CD14-positive monocyte (primary cell): ENCODE measurements around the gene RETREG1. TPM values are rescaled to one million over a fixed set of nuclear protein-coding genes. Genes with fewer than 3 reads are reported as not detected.

ENCODE experiments used
- DNase-seq, 3 donors: peaks; one replicate each; pipeline ENCODE4 v3.0.0-alpha.2; 2011 to 2022
- H2AFZ ChIP-seq: 2 replicates; pipeline ENCODE4 v1.6.0; 2012; ENCODE audit warnings: mild to moderate bottlenecking, low read depth, low read length, inconsistent platforms; ENCODE audit not compliant: insufficient read depth, poor library complexity, severe bottlenecking
- H3K27ac ChIP-seq, 2 donors: 1 replicate in 1 of 2; 2 replicates in 1 of 2; pipeline ENCODE4 v1.5.1; 2012 to 2013; ENCODE audit warnings: low read length in 2 of 2, control low read depth in 1 of 2, inconsistent platforms in 1 of 2, low read depth in 1 of 2, mild to moderate bottlenecking in 1 of 2
- H3K27me3 ChIP-seq, 2 donors: one replicate each; pipeline versions ENCODE4 v1.6.0 to v1.6.1; 2011 to 2013; ENCODE audit warnings: low read length in 2 of 2; ENCODE audit not compliant: control insufficient read depth in 2 of 2, insufficient read depth in 2 of 2
- H3K36me3 ChIP-seq, 2 donors: replicated peaks in 1 of 2; 1 replicate in 1 of 2; 2 replicates in 1 of 2; pipeline versions ENCODE4 v1.5.1 to v1.6.1; 2012 to 2013; ENCODE audit warnings: low read length in 2 of 2, control low read depth in 1 of 2, inconsistent platforms in 1 of 2, mild to moderate bottlenecking in 1 of 2; ENCODE audit not compliant: insufficient read depth in 2 of 2, control insufficient read depth in 1 of 2
- H3K4me1 ChIP-seq, 2 donors: 1 replicate in 1 of 2; 2 replicates in 1 of 2; pipeline versions ENCODE4 v1.5.1 to v1.6.1; 2012 to 2013; ENCODE audit warnings: low read length in 2 of 2, control low read depth in 1 of 2, inconsistent platforms in 1 of 2, mild to moderate bottlenecking in 1 of 2, moderate library complexity in 1 of 2; ENCODE audit not compliant: insufficient read depth in 2 of 2, control insufficient read depth in 1 of 2
- H3K4me2 ChIP-seq: replicated peaks from 2 replicates; pipeline ENCODE3; 2012; ENCODE audit warnings: low read length, moderate library complexity, mild to moderate bottlenecking; ENCODE audit not compliant: poor library complexity, severe bottlenecking; ENCODE audit errors: extremely low read depth
- H3K4me3 ChIP-seq, 3 experiments: fragments of 200-600 bp in 1 of 3; sonication (generic) in 1 of 3; replicated peaks in 1 of 3; 1 replicate in 2 of 3; 2 replicates in 1 of 3; pipeline ENCODE4 v1.5.1; 2011 to 2013; ENCODE audit warnings: low read length in 3 of 3, mild to moderate bottlenecking in 3 of 3, control low read depth in 2 of 3, low read depth in 2 of 3, inconsistent platforms in 1 of 3, moderate library complexity in 1 of 3
- H3K79me2 ChIP-seq: 2 replicates; pipeline ENCODE4 v1.6.0; 2012; ENCODE audit warnings: mild to moderate bottlenecking, control low read depth, inconsistent platforms, low read length, moderate library complexity; ENCODE audit not compliant: insufficient read depth
- H3K9ac ChIP-seq: 2 replicates; pipeline ENCODE4 v1.6.0; 2017; ENCODE audit warnings: low read length, mild to moderate bottlenecking; ENCODE audit not compliant: insufficient read depth, poor library complexity, severe bottlenecking
- H3K9me3 ChIP-seq, 2 donors: replicated peaks in 1 of 2; 1 replicate in 1 of 2; 2 replicates in 1 of 2; pipeline versions ENCODE4 v1.5.1 to v1.6.1; 2012 to 2013; ENCODE audit warnings: low read length in 2 of 2, control low read depth in 1 of 2; ENCODE audit not compliant: control insufficient read depth in 1 of 2, insufficient read depth in 1 of 2
- H4K20me1 ChIP-seq: 2 replicates; pipeline ENCODE4 v1.6.0; 2012; ENCODE audit warnings: mild to moderate bottlenecking, low read length, control low read depth, moderate library complexity; ENCODE audit not compliant: insufficient read depth
- H3K27ac Mint-ChIP-seq, 7 donors: one replicate each; pipeline ENCODE4 v1.8.0; 2020; ENCODE audit warnings: mild to moderate bottlenecking in 7 of 7, mixed read lengths in 7 of 7, moderate library complexity in 6 of 7, inconsistent platforms in 2 of 7
- H3K27me3 Mint-ChIP-seq, 3 donors: one replicate each; pipeline ENCODE4 v1.8.0; 2021 to 2022; ENCODE audit warnings: low read depth in 3 of 3, mild to moderate bottlenecking in 3 of 3, mixed read lengths in 3 of 3, moderate library complexity in 3 of 3, inconsistent platforms in 1 of 3
- H3K36me3 Mint-ChIP-seq, 2 donors: one replicate each; pipeline ENCODE4 v1.8.0; 2020; ENCODE audit warnings: mixed read lengths in 2 of 2, inconsistent platforms in 1 of 2, mild to moderate bottlenecking in 1 of 2
- H3K4me1 Mint-ChIP-seq: one replicate; pipeline ENCODE4 v1.8.0; 2020; ENCODE audit warnings: mild to moderate bottlenecking, mixed read lengths
- H3K4me3 Mint-ChIP-seq, 2 donors: one replicate each; pipeline ENCODE4 v1.8.0; 2020; ENCODE audit warnings: mild to moderate bottlenecking in 2 of 2, mixed read lengths in 2 of 2, moderate library complexity in 1 of 2
- H3K9me3 Mint-ChIP-seq, 7 donors: one replicate each; pipeline ENCODE4 v1.8.0; 2020 to 2022; ENCODE audit warnings: mixed read lengths in 7 of 7, mild to moderate bottlenecking in 6 of 7, moderate library complexity in 6 of 7, inconsistent platforms in 2 of 7
- CTCF ChIP-seq: fragments of 200-600 bp; IDR thresholded peaks from one replicate; pipeline ENCODE4 v1.8.0; 2022; ENCODE audit warnings: antibody characterized with exemption, mild to moderate bottlenecking
- WGBS: methylation state at CpG from one replicate; pipeline ENCODE4 v1.1.5; 2013; ENCODE audit warnings: missing lambda C conversion rate; ENCODE audit not compliant: insufficient coverage; 5-methylcytosine and 5-hydroxymethylcytosine counted together
- intact Hi-C, 2 donors: fragments of 100-400 bp; cut with micrococcal nuclease; formaldehyde crosslinking; loops; one replicate each; pipeline versions ENCODE4 v1.15.0 to v1.15.1; 2023
- polyA plus RNA-seq, 3 donors: library from polyadenylated mRNA; depleted of rRNA in 1 of 3; unstranded in 2 of 3; stranded (reverse) in 1 of 3; fragments of 300-500 nt in 2 of 3; fragments of >200 nt in 1 of 3; fragmentation: Illumina TruSeq in 2 of 3; gene quantifications; 1 replicate in 2 of 3; 2 replicates in 1 of 3; pipeline ENCODE4 v1.2.3, GENCODE V29; 2012 to 2021

Gene RETREG1
- polyA plus RNA-seq, 3 donors = 3.5 to 6.4 (median 4.7) TPM

- Histone ChIP-seq H3K4me3 (no peak overlapping the region), H3K4me1 (no peaks in the 10 kb centered on the region), H3K9me3 (no peaks in the 10 kb centered on the region), H3K36me3 (no peaks in the 10 kb centered on the region), H2AFZ (no peak overlapping the region), H4K20me1 (no peaks in the 10 kb centered on the region), H3K4me2 (no peak overlapping the region), H3K27ac (no peak overlapping the region), H3K9ac (no peak overlapping the region), H3K27me3 (no peaks in the 10 kb centered on the region), H3K79me2 (no peaks in the 10 kb centered on the region)
- Mint-ChIP-seq H3K36me3 (no peaks in the 10 kb centered on the region), H3K4me1 (no peaks in the 10 kb centered on the region), H3K4me3 (no peak overlapping the region), H3K27me3 (peaks cover 0 to 2% (median 0%) of the 10 kb centered on the region in 3 donors), H3K9me3 (no peaks in the 10 kb centered on the region), H3K27ac (no peak overlapping the region)
- DNase-seq = no peak
- intact Hi-C loops = loop anchor here in 1 of 2 donors (5.0 kb wide), 1 partner anchor 181 kb away; no protein-coding TSS in a partner anchor
- TF ChIP-seq CTCF = no peak
- WGBS = 100% methylated on average over 1 of the region's 4 CpGs
These were observed 130.1 kb downstream of the RETREG1 start for GRCh38 chr5:16486711-16487111.

DNA sequence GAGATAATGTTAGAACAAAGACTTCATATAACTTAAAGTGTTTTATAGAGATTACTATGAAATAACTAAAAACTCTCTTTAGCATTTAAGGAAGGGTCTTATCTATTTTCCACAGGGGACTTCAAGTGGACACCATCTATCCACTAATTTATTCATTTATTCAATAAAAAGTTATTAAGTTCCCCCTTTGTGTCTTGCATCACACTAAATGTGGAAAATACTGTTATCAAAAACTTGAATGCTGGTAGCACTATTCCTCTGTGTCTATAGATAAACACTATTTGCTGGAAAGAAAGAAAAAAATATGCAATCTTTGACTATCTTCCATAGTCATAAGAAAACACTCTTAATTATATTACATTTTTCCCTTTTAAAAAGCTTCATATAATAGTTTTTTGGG, 131.1 kb downstream of the RETREG1 start:
- H3K9me3 ChIP-seq = no peaks in the 10 kb centered on the region
- no peak for TF ChIP-seq CTCF
- H3K27ac ChIP-seq = no peak overlapping the region
- H3K36me3 Mint-ChIP-seq = peaks cover 0 to 3% of the 10 kb centered on the region in 2 donors
- no peak overlapping the region for H2AFZ ChIP-seq
- DNase-seq = no peak
- H3K4me1 ChIP-seq = no peaks in the 10 kb centered on the region
- no peaks in the 10 kb centered on the region for H3K4me1 Mint-ChIP-seq
- no peak overlapping the region for H3K4me2 ChIP-seq
- H3K27me3 Mint-ChIP-seq = peaks cover 0 to 2% (median 0%) of the 10 kb centered on the region in 3 donors
- H3K27me3 ChIP-seq = no peaks in the 10 kb centered on the region
- no peak overlapping the region for H3K9ac ChIP-seq
- no peaks in the 10 kb centered on the region for H3K9me3 Mint-ChIP-seq
- no peaks in the 10 kb centered on the region for H3K36me3 ChIP-seq
- no peak overlapping the region for H3K27ac Mint-ChIP-seq
- no peak overlapping the region for H3K4me3 Mint-ChIP-seq
- H3K4me3 ChIP-seq = no peak overlapping the region
- H3K79me2 ChIP-seq = no peaks in the 10 kb centered on the region
- intact Hi-C loops = loop anchor here in 1 of 2 donors (5.0 kb wide), 1 partner anchor 182 kb away; no protein-coding TSS in a partner anchor
- no peaks in the 10 kb centered on the region for H4K20me1 ChIP-seq
